GM12864 (cell line): ENCODE data around the gene ARHGEF26.

Experiments used
- DNase-seq: peaks from one replicate; pipeline ENCODE4 v3.0.0-alpha.2; 2011; ENCODE audit warnings: low read depth
- H3K4me3 ChIP-seq: 2 replicates; pipeline ENCODE4 v1.5.1; 2011; ENCODE audit warnings: mild to moderate bottlenecking, low read depth, low read length, control low read depth
- CTCF ChIP-seq: IDR thresholded peaks from 2 replicates; pipeline ENCODE4 v1.5.1; 2011; ENCODE audit warnings: low read depth, mild to moderate bottlenecking, moderate library complexity, low read length, control low read depth, inconsistent platforms; ENCODE audit errors: missing control alignments

ARHGEF26 gene

GRCh38 chr3:154252759-154253638 is 131.8 kb downstream of the ARHGEF26 start:
- DNase-seq: peak; percentile 25
- TF ChIP-seq CTCF: peak; percentile 80
- no peak overlapping the region for H3K4me3 ChIP-seq

- DNase-seq: no peak
- no peak for TF ChIP-seq CTCF
- H3K4me3 ChIP-seq: no peak overlapping the region
Measured at GRCh38 chr3:154254527-154254926, 133.3 kb downstream of the ARHGEF26 start.

GRCh38 chr3:154273381-154273780 is 152.2 kb downstream of the ARHGEF26 start:
- no peak for DNase-seq
- no peak for TF ChIP-seq CTCF
- H3K4me3 ChIP-seq: no peak overlapping the region

GRCh38 chr3:154274348-154274747 is 153.2 kb downstream of the ARHGEF26 start:
- no peak for DNase-seq
- no peak overlapping the region for H3K4me3 ChIP-seq
- no peak for TF ChIP-seq CTCF

- H3K4me3 ChIP-seq: no peak overlapping the region
- no peak for DNase-seq
- TF ChIP-seq CTCF: no peak
Measured at GRCh38 chr3:154275292-154275691, 154.1 kb downstream of the ARHGEF26 start.

- DNase-seq: no peak
Measured at GRCh38 chr3:154275965-154276364, 154.8 kb downstream of the ARHGEF26 start.

More at GRCh38 chr3:154275965-154276364, 154.8 kb downstream of the ARHGEF26 start:
- H3K4me3 ChIP-seq: no peak overlapping the region
- TF ChIP-seq CTCF: no peak
